ENCODE results near the gene SPANXN2.
"Not testable (repeated sequence)": the region's sequence is repeated elsewhere in the genome, so short reads cannot be mapped to it uniquely, and the experiment has no call there.

SPANXN2 gene, protein sequence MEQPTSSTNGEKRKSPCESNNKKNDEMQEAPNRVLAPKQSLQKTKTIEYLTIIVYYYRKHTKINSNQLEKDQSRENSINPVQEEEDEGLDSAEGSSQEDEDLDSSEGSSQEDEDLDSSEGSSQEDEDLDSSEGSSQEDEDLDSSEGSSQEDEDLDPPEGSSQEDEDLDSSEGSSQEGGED

DNA sequence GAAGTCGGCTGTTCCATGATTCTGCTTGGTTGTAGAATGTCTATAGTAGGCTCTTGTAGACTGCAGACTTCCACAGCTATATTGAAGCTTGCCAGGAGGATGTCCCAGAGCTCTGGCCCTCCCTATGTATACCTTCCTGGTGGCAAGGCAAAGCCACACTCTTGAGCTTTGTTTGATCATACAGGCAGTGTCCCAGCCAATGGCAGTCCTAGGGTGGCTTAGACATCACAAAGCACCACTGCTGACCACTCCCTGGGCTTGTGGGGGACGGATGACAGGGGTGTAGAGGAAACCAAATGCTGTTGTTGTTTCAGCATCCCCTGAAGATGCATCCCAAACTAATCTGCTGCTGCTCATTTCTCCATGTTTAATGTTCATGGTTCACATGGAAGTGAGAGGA, at the start of gene SPANXN2:
SPANXN2 (minus strand) TSS at position 101 of the 400 bp plus-strand sequence; CDS start at position 17, 84 bp downstream.
- DNase-seq = not testable (repeated sequence)

DNA sequence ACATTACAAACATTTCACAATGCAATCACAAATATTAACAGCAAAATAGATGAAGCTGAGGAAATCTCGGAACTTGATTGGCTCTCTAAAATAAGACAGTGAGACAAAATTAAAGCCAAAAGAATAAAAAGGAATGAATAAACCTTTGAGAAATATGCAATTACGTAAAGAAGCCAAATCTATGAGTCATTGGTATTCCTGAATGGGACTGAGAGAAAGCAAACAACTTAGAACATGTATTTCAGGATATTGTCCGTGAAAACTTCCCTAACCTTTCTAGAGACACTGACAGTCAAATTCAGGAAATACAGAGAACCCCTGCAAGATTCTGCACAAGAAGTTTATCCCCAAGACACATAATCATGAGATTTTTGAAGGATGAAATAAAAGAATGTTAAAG, 48.4 kb upstream of the SPANXN2 start:
- no peak for DNase-seq

DNA sequence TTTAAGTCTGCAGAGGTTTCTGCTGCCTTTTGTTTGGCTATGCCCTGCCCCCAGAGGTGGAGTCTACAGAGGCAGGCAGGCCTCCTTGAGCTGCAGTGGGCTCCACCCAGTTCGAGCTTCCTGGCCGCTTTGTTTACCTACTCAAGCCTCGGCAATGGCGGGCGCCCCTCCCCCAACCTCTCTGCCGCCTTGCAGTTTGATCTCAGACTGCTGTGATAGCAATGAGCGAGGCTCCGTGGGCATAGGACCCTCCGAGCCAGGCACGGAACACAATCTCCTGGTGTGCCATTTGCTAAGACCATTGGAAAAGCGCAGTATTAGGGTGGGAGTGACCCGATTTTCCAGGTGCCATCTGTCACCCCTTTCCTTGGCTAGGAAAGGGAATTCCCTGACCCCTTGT, 47.2 kb upstream of the SPANXN2 start:
- not testable (repeated sequence) for DNase-seq

DNA sequence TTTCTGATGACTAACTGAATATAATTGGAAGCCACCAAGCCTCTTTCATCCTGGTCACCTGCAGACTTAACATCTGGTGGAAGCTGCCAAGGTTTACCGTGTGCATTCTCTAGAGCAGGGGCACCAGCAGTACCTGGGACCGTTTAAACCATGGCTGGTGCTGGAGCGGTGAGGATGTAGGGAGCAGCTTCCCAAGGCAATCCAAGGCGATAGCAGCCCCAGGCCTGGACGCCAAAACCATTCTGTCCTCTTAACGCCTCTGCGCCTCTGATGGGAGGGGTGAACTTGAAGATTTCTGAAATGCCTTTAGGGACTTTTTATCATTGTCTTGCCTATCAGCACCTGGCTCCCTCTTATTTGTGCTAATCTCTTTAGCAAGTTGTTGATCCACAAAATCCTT, 37.3 kb upstream of the SPANXN2 start:
- no peak for DNase-seq

DNA sequence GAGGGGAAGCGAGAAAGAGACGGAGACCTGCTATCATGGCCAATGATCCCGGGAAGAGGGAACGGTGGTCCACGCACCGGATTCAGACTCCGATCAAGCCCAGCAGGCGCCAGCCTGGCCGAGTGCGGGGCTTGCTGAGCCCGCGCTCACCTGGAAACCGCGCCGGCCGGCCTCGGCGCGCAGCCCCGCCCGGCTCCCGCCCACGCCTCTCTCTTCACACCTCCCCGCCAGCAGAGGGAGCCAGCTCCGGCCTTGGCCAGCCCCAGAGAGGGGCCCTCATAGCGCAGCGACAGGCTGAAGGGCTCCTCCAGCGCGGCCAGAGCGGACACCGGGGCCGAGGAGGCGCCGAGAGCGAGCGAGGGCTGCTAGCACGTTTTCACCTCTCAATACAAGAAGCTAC, 36.8 kb upstream of the SPANXN2 start:
- DNase-seq = no peak

DNA sequence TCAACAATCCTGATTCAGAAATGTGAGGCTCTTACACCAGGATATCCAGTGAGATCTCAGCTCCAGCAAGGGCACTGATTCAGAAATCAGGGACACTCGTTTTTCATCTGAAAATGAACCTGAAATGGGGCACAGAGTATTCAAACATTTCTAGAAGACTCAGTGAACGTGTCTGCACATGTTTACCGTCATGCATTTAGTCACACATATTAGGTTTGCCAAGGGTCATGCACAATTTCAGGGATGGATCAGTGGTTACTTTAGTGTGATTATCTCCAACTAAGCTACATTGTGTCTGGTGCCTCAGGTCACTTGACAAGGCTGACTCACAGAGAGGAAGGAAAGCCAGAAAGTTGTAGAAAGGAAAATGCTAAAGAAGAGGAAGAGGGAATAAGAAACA, 33.6 kb upstream of the SPANXN2 start:
- no peak for DNase-seq

DNA sequence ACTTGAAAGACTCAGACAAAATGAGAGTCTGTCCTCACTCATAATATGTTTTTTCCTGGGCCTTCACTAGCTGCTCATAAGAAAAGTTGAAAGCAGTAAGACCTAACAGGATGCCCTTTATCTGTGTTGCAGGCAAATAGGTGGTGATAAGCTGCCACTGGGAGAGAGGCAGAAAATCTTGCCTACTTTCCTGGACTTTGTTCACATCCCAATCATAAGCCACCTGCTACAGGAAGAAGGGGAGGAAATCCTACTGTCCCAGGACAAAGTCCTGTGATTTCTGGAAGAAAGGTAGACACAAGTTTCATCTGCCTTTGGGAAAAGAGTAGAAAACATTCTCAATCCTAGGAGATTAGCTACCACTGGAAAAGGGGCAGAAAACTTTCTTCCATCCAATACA, 13.3 kb upstream of the SPANXN2 start:
- no peak for DNase-seq

DNA sequence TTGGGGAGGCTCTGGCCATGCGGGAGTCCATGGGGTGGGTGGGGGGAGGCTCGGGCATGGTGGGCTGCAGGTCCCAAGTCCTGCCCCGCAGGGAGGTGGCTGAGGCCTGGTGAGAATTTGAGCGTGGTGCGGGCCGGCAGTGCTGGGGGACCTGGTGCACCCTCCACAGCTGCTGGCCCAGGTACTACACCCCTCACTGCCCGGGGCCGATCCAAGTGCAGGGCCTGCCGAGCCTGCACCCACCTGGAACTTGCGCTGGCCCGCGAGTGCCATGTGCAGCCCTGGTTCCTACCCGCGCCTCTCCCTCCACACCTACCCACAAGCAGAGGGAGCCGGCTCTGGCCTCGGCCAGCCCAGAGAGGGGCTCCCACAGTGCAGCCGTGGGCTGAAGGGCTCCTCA, 5.7 kb upstream of the SPANXN2 start:
- no peak for DNase-seq

DNA sequence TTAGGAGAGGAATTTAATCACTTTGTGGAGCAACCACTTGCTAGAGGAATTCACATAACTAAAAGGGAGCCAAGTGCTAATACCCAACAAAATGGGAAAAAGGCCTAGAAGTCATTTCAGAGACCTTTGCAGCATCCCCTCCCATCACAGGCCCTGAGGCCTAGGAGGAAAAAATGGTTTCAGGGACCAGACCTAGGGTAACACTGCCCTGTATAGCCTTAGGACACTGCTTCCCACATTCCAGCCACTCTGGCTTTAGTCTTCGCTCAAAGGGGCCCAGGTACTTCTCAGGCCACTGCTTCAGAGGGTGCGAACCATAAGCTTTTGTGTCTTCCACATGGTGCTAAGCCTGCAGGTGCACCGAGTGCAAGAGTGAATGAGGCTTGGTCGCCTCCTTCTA, 19.1 kb downstream of the SPANXN2 start:
- no peak for DNase-seq

DNA sequence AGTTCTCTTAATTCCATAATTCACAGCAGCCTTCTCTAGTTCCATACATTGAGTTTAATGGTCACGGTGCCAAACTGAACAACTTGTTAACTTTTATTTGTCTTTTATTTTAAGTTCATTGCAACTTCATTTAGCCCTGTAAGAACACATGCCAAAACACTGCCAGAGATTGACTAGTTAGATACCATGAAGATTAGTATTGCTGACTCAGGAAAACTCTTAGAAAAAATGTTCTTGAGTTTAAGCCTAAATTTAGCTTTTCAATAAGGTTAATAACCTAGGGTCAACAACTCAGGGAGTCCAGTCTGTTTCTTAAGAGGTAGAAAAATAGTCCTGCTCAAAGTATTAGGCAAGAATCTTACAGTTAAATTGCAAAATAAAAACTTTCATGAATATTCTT, 25.7 kb downstream of the SPANXN2 start:
- no peak for DNase-seq

DNA sequence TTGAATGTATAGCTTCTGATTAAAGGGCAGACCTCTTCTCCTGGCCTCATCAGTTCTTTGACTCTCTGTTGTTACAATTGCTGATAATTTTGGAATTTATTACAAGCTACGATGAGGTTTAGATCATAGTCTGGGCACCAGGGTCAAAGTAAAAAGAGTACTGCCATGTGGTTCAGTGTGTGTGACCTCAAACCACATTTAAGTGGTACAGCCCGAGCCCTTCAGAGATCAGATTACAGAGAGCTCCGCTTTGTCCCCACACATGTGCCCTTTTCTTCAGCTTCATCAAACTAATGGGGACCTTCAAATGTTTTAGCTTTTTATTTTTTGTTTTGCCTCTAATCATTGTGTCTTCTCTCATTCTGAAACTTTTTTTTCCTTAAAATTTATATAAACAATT, 37.1 kb downstream of the SPANXN2 start:
- no peak for DNase-seq

DNA sequence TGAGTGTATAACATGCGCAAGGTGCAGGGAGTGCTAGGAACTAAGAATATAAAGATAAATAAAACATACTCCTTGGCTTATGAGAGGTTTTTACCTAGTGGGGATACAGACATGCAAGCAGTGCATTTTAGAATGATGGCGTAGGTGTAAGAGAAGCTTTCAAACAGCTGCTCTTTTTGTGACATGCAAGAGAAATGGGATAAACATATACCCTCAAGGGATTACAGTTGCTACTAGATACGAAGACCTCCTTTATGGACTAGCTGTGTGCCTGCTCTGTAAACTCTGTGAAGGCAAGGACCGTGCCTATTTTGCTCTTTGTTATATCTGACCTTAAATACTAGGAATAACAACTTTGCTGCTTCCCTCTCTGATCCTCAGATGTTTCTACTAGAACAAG, 45.6 kb downstream of the SPANXN2 start:
- DNase-seq = no peak

DNA sequence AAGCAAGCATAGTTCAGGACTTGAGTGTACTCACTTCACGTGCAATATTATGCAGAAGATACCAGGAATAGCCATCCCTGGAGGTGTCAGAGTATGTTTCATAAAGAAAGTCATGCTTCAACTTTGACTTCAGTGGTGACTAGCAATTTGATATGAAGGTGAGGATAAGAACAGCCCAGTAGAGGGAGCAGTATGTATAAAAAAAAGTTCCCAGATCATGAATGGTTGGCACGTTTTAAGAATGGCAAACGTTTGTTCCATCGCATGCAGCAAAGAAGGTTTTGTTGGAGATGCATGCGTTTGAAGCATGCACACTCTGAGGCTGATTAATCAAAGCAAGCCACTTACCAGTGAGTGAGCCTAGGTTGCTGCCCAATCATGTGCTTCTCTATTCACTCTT, 51.2 kb downstream of the SPANXN2 start:
- DNase-seq = no peak

DNA sequence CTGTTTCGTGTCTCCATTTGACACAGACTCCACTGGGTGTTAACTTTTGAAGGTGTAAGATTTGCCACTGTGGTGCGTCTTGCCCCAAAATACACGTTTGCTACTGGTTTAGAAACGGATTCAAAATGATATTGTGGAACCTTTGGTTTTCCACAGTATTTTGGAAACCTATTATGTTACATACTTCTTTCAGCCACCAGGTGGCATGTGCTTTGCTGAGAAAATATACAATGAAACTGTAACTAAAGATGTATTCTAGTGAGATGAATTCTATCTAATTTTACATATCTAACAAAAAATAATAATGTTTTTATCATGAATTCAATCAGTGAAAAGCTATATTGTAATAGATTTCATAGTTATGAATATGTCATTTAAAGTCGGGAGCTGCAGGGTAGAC, 56.2 kb downstream of the SPANXN2 start:
- no peak for DNase-seq

DNA sequence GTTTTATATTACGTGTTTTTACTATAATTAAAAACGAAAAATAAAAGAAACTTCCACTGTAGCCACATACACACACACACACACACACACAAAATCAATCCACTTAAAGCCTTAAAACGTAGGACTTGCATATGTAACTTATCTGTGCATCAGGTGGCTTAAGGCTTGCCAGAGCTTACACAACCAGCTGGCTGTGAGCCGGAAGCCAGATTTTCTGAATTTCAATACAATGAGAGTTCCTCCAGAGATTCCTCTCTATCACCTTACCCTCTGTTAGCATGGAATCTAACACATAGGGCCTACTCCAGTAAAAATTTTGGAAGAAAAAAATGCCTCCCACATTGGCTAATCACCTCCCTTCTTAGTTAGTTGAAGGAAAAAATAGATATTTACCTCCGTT, 56.8 kb downstream of the SPANXN2 start:
- no peak for DNase-seq

All from CD4-positive, alpha-beta T cell treated with Interleukin-21 for 1 hour (primary cell).